ENCODE data around the gene FOXO3.
A peak's percentile ranks its signal among the peaks of the same experiment; 100 is the strongest.

FOXO3 gene

DNA sequence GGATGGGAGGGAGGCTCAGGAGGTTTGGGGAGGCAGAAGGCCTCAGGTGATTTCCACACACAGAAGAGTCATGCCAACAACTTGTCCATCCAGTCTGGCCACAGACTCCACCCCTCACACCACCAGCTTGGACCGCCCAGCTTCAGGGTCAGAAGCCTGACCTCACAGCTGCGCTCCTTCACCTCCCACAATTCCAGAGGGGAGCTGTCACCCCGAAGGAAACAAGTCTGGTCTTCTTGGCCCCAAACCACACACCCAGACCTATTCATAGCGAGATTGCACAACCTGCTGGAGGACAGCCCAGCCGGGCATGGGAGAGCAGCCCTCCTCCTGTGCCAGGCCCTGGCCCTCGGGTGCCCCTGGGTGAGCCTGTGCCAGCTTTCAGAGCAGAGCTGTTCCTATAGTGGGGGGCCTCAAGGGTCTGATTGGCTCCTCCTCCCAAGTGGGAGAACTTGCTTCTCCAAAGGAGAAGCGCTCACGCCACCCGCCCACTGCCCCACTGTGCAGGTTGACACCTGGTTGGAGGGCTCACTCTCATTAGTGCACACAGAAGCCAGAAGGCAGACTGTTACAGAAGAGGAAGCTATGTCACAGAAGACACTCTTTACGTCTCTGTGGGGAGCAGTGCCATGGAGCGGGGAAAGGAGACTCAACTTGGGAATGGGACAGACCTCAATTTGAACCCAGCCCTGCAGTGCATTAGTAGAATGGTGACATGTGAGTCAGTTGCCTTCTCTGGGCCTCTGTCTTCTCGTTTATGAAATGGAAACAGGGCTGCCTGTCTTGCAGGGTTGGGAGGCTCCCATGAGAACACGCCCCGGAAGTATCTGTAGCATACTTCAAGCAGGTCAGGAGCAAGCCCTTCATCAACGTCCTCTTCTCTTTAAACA lies 128.8 kb downstream of the FOXO3 start:
- peak; percentile 98 to 99 for DNase-seq

DNA sequence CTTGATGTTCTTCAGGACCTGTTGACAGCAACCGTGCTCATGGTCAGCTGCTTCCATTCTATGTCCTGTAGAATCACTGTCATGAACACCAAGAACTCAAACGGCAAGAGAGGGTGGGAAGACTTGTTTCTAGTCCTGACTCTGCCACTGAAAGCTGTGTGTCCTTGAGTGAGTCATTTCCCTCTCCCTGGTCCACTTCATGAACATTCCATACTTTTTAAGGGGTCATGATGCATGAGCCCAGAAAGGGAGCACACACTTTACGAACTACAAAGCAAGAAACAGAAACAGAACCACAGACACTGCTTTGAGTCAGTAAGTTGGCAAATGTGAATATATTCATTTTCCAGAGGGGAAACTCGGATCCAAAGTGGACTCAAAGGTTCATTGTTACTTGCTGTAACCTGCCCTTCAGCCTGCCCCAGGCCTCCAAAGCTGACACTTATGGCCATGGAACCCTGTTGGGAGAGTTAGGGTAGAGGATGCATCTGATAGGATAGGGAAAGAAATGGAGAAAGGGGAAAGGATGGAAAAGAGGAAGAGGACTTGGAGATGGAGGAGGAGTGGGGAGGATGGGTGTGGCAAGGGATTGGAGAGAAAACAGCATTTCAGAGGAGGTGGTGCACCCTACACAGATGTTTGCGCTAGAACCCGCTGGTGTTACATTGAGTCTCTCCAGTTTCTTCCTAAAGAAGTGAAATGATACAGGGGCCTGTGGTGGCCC lies 129.8 kb downstream of the FOXO3 start:
- DNase-seq = no peak

DNA sequence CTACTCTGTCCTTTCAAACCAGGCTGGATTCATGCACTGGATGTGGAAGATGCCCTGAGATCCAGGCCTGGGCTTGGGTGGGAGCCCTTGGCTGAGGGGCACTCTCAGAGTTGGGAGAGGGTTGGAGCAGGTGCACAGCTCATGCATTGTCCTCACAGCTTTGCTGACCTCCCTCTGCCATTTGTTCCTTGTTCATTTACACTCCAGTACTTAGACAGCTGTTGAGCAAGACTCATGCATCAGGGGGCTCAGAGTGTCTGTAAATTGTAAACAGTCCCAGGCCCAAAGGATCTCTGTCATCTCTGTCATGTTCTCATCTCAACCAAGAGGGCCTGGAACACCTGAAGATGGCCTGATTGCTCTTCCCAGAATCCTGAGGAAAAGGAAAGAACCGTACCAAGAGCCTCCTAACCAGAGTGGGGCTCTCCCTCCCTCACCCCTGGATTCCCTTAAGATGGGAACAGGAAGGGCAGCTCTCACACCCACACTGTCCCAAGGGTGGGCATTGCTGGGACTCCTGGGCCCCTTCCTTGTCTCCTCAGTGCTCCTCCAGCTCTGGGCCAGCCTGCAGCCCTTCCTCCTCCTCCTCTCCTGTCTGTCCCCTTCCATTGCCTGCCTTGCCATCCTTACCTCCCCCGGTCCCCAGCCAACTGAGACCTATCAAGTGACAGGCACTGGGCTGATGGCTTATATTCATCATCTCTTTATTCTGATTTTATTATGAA lies 132.9 kb downstream of the FOXO3 start:
- no peak for DNase-seq

DNA sequence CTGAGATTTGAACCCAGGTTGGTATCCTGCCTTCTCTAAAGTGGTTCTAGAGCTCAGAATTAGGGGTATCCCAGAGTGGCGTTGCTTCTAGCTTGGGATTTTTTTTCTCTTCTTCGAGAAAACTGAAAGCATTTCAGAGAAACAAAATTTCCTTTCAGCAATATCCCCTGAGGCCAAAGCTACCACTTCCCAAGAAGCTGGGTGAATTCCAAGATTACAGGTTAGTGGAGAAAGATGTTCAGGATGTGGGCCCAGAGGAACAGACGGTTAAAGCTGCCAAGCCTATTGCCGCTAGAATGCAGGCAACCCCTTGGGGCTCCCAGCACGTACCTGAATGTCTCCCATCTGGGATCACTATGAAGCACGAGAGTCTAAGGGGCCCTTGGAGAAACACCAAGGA lies 134.1 kb downstream of the FOXO3 start:
- DNase-seq = no peak

DNA sequence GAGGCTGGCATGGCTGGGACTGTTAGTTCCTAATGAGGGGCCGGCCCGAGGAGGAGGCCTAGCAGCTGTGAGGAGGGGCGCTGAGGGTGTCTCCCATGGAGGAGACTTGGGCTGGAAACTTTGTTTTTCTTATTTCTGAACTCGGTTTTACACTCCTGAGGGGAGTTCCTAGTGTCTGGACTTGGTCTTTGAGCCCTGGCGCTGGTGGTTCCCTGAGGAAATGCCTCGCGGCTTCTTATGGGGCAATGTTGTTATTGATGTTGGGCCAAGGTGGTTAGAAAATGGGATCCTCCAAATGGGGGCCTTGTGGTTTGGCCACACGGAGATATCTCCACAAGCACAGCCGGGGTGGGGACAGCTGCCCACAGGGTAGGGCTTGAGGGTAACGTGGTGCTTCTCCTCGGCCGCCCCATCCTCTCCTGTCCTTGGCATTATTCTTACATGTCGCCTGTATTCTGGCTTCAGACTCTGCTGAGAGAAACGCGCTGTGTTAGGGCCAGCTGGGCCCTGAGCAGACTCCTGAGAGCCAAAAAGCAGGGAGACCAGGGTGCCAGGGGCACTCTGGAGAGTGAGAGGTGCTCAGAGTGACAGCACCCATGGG lies 136.9 kb downstream of the FOXO3 start:
- DNase-seq = no peak

DNA sequence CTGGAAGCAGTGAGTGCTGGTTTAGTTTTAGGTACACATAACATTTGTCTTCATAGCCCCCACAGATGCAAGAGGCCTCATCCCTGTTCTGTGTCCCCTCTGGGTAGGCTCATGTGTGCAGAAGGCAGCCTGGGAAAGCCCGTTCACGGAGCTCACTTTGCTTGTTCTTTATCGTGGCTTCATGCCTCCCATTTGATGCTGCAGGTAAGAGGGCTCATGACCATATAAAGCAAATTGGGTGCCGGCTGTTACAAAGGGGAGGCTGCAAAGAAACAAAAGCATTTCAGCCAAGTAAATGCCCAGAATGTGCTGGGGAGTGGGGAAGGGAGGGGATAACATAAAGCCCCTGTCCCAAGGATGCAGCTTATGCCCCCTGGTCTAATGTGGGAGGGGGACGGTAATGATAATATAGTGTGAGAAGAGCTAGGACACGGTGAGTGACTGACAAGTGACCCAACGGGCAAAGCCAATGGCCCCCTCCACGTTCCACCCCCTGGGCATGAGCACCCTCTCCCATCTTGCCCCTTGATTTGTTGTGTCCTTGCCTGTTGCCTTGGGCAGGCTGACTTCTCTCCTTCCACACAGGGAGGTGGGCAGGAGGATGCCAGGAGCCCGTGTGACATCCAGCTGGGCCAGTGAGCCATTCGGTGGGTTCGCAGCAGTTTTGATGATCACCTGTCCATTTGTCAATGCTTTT lies 138.0 kb downstream of the FOXO3 start:
- no peak for DNase-seq

DNA sequence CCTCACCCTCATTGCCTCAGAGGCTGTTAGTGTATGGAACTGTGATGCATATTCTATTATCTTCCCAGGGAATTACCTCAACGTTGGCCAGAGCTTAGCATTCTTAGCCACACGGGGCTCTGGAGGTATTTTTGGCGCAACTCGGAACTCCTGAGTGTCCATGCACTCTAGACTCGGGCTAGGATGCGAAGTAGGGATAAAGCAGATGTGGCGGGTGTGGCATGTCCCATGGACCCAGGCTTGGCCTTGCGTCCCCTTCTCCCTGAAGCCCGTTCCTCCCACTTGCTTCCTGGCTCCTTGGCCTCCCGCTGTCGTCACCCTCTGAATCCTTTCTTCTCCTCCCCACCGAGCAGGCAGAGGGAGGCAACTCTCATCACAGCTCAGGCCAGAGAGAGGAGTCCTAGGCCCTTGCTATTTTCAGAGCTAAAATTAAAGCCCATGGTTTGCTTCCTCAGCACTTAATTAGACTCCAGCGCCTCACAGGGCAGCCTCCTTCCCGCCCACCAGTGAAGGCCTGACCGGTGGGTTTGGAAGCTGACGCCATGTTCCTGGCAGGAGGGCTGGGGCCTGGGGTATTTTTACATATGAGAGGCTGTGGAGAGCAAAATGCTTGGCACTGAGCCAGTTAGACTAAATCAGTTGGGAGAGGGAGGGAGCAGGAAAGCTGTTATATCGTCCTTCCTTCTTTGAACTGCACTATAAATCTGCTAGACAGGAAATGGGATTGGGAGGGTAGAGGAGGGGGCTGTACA lies 138.7 kb downstream of the FOXO3 start:
- DNase-seq = no peak

DNA sequence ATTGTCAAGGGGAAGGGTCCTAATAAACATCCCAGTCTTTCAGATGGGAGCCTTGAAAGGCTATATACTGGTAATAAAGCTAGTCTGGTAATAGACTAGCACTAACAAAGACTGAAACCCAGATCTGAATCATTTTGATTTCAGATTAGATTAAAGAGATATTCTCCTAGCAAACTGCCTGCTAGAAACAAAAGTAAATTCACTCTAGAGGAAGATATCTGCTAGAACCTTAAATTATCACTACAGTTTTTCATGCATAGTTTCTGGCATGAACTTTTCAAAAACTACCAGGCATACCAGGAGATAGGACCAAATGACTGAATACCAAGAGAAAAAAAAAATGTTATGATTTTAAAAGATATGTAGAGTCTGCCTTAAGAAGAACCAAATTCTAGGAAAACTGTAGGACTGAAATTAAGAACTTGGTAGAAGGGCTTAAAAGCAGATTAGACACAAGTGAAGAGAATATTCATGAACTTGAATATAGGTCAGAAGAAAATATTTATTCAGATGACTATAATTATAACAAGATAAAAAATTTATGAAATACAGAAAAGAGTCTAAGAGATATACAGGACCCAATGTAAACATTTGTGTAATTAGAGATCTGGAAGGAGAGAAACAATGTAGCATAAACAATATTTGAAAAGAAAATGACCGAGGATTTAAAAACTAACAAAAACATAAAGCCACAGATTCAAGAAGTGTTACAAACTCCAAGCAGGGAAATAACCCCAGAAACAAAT lies 141.6 kb downstream of the FOXO3 start:
- no peak for DNase-seq

DNA sequence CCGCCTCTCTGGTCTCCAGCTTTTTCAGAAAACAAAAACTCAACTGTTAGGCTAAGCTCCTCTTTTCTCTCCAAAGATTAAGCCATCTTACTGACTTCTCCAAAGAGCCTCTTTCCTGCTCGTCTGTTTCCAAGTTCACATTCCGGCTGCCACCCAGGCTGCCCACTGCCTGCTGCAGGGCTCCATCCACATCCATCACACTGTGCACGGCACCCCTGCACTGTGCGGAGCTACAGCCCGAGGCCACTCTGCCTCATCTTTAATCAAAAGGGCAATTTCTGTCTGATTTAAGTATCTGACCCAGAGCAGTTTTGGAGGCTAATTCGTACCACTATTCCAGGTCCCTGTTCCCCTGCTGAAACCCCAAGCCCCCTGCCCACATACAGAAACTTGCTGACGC lies 145.9 kb downstream of the FOXO3 start:
- DNase-seq = no peak

DNA sequence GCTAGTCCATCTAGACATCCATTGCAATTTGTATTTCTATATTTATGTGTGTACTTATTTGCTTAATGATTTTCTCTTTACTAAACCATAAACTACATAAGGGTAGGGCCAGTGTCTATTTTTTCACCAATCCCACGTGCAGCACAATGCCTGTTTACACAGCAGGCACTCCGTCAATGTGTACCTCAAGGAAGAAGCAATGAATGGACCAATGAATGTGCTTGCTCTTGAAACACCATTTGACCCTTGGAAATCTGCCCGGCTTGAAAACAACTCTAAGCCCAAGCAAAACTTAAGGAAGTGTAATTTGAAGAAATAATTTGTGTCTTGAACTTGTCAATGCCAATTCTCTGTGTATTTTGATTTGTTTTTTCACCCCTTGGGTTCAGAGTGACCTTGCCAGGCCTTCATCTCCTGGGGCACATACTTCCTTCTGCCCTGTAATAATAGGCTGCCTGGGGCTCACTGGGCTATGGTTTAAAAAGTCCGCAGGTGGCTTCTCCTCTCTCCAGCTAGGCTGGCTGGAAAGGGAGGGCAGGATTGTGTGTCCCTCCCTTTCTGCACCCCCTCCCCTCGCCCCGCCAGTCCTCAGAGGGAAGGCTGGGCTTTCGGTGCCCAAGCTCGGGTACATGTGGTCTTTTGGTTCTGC lies 146.7 kb downstream of the FOXO3 start:
- no peak for DNase-seq

DNA sequence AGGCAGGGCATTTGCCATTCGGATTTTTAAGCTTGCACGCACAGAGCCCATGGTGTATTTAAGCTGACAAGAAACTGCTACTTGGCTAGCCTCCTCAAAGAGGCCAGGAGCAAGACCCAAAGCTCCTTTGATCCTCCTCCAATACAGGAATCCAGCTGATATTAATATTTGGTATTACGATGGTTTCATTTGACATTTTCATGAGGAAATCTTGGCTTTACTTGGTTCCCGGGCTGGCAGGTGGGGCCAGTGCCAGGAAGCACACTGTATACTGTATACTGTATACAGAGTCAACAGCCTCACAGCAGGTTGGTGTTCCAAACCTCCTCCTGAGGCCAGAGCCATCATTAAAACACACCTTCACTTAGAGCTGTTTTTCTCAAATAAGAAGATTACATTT lies 149.3 kb downstream of the FOXO3 start:
- no peak for DNase-seq

DNA sequence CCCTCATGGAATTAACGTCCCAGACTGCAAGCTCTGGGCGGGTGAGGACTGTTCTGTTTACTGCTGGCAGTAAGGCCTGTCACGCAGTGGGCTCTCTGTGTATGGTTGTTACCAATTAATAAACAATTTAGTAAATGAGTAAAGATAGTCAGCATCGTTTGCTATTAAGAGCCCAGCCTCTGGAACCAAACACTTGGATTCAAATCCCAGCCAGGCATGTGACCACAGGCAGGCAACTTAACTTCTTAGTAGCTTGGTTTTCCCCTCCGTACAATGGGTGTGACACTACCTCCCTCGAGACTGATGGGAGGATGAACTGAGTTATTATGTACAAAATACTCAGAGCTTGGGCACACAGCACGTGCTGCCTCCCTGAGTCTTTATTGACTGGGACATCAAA lies 149.8 kb downstream of the FOXO3 start:
- DNase-seq = no peak

DNA sequence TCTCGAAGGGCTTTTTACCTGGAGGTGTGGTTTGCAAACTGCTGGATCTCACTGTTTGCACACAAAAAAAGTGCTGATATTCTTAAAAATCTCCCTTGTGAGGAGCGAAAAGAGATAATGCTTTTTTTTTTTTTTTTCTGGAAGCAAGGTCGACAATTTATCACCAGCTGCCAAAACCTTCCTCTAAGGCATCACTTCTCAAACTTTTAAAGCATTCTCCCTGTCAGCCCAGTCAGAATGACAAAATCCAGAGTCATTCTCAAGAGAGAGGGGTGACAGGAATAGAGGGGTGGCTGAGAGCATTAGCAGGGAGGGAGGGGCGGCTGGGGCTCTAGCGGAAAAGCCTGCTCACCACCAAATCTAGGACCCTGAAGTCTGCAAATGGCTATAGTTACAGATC lies 150.4 kb downstream of the FOXO3 start:
- DNase-seq = no peak

DNA sequence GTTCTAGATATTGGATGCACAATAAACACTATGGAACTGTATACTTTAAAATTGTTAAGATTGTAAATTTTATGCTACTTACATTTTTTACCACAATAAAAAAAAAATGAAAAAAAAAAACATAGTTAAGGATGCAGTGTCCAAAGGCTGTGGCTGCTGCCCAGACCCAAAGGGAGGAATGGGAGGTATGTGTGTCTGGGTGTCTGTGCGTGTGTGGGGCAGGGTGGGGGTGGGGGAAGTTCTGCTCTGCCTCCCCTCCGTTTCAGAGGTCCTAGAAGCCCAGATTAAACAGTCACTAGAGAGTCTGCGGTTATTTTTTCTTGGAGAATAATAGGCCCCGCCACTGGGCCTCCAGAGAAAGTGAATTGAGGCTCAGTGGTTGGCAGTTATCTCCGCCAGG lies 151.1 kb downstream of the FOXO3 start:
- DNase-seq = no peak

DNA sequence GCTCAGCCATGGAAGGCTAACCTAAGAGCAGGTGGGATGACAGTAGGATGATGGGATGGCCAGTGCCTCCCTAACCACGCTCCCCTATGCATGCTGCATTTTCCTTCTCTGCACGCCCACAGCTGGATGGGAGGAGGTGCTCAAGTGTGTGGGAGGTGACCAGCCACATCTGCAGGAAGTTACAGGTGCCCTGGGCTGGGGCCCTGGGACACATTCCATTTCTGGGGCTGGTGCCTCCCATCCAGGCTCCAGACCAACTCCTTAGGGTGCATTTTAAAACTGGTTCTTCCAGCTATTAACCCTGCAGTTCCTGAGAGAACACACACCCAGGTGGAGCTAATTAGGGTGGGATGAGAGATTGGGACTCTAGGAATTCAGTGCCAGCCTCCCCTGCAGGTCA lies 152.2 kb downstream of the FOXO3 start:
- DNase-seq = no peak

DNA sequence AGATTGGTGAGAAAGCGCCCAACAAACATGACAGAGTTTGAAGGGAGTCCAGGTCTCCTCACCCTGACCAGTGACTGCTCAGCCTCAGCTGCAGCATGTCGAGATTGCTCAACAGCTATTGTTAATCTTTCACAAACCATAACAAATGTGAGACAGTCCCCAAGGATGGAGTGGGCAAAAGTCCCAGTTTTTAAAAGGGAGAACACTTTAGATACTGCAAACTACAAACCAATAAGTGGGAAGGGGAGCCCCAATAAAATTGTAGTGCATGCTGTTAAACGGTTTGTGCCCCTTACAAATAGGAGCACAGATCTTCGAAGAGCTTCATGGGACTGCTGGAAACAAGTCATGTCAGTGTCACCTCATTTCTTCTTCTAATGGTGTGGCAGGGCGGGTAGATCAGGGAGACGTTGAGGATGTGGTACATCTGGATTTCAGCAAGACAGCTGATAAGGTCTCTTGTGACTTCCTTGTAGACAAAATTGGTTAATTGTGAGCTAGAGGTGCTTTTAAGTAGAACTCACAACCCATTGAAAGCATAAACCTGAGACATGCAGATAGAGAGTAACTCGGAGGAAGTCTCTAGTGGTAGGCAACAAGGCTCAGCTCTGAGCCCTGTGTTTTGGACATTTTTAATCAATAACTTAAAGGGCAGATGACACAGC lies 153.5 kb downstream of the FOXO3 start:
- peak; percentile 44 to 56 for DNase-seq

DNA sequence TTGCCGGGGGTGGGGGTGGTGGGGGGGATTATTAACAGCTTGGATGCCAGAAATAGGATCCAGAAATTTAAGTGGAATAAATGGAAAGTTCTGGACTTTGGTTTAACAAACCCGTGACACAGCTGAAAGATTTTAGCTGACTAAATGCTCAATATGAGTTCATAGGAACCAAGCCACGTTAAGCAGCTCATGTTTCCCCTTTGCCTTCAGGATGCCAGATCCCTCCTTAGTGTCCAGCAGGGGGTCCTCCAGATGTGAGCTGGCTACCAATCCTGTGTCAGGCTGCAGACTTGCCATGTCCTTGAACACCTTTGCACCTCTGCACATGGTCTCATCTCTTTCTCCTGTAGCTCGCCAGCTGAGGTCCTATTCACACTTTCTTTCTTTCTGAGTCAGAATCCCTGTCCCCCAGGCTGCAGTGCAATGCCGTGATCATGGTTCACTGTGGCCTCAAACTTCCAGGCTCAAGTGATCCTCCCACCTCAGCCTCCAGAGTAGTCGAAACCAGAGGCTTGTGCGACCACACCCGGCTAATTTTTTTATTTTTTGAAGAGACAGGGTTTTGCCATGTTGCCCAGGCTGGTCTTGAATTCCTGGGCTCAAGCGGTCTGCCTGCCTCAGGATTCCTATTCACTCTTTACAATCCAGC lies 154.2 kb downstream of the FOXO3 start:
- no peak for DNase-seq

DNA sequence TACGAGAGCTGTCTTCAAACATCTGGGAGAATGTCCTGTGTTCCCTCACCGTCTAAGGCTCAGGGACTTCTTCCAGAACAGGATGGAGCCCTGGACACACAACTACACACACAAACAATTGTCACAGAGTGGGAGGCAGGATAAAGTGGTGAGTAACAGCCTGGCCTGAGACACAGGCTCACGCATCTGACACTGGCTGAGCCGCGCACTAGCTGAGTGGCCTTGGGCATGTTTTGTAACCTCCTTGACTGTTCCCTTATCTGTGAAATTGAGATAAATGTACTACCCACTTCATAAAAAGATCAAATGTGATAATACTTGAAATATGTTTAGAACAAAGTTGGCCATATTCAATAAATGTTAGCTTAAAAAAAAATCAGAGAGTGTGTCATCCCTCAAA lies 155.1 kb downstream of the FOXO3 start:
- DNase-seq = no peak

Measured in AML-193 (cell line).